ENCODE results near the gene RASAL1. TPM values are rescaled to one million over a fixed set of nuclear protein-coding genes. Genes with fewer than 3 reads are reported as not detected.

The RASAL1 gene
- total RNA-seq, 1 experiment from 2014 or later: 14.9 TPM

DNA sequence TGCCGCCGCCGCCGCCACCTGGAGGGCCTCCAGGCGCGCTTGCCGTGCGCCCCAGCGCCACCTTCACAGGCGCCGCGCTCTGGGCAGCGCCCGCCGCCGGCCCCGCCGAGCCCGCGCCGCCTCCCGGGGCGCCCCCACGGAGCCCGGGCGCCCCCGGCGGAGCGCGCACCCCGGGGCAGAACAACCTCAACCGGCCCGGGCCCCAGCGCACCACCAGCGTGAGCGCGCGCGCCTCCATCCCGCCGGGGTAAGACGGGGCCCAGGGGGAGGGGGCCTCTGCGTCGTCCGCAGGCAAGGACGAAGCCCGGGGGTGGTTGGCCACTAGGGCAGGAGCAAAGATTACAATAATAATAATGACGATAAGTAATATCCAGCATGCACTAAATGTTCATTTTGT is 57.7 kb downstream of the RASAL1 start:
- POLR2A ChIA-PET (ENCODE audit: unreplicated experiment): no interaction called here
- Histone ChIP-seq H4K20me1 (ENCODE audit: insufficient read depth) (no peaks in the 10 kb centered on the region), H3K79me2 (ENCODE audit: low read depth) (no peaks in the 10 kb centered on the region), H3F3A (ENCODE audit: insufficient read depth, low read depth) (no peaks in the 10 kb centered on the region), H3K27me3 (ENCODE audit: insufficient read depth, low read depth) (peaks cover 18% of the 10 kb centered on the region; the same call in 1 of the 2 replicates), H2AFZ (no peak overlapping the region), H3K4me1 (replicated peaks; ENCODE audit: insufficient read depth) (no peaks in the 10 kb centered on the region), H3K27ac (no peak overlapping the region), H3K36me3 (ENCODE audit: low read depth) (no peaks in the 10 kb centered on the region), H3K4me2 (no peak overlapping the region), H3K9me2 (ENCODE audit: insufficient read depth) (no peaks in the 10 kb centered on the region), H3K4me3 (no peak overlapping the region), H3K9me3 (ENCODE audit: insufficient read depth, low read depth) (no peaks in the 10 kb centered on the region)
- intact Hi-C loops (cut with micrococcal nuclease; ENCODE audit: unreplicated experiment): no loop called here
- no peak for DNase-seq
- CTCF ChIA-PET: no interaction called here
- no TSS peak for BruUV-seq (replicated peaks)
- TF ChIP-seq EZH2 (IDR thresholded peaks at IDR 0.05; ENCODE audit: low read depth): no peak
- no peak for TF ChIP-seq CTCF (conservative IDR thresholded peaks at IDR 0.05)

- no peak for DNase-seq
- H3K9me3 ChIP-seq (ENCODE audit: insufficient read depth, low read depth): no peaks in the 10 kb centered on the region
- CTCF ChIA-PET: no interaction called here
- H3K4me3 ChIP-seq: no peak overlapping the region
- intact Hi-C loops (cut with micrococcal nuclease; ENCODE audit: unreplicated experiment): no loop called here
- no peaks in the 10 kb centered on the region for H3K36me3 ChIP-seq (ENCODE audit: low read depth)
- H3K9me2 ChIP-seq (ENCODE audit: insufficient read depth): no peaks in the 10 kb centered on the region
- TF ChIP-seq CTCF (conservative IDR thresholded peaks at IDR 0.05) (no peak), EZH2 (IDR thresholded peaks at IDR 0.05; ENCODE audit: low read depth) (no peak)
- H4K20me1 ChIP-seq (ENCODE audit: insufficient read depth): no peaks in the 10 kb centered on the region
- no peaks in the 10 kb centered on the region for H3F3A ChIP-seq (ENCODE audit: insufficient read depth, low read depth)
- POLR2A ChIA-PET (ENCODE audit: unreplicated experiment): no interaction called here
- H3K79me2 ChIP-seq (ENCODE audit: low read depth): no peaks in the 10 kb centered on the region
- peaks cover 18% of the 10 kb centered on the region; the same call in 1 of the 2 replicates for H3K27me3 ChIP-seq (ENCODE audit: insufficient read depth, low read depth)
- H2AFZ ChIP-seq: no peak overlapping the region
- H3K27ac ChIP-seq: no peak overlapping the region
- no peaks in the 10 kb centered on the region for H3K4me1 ChIP-seq (replicated peaks; ENCODE audit: insufficient read depth)
- no TSS peak for BruUV-seq (replicated peaks)
- no peak overlapping the region for H3K4me2 ChIP-seq
These were observed 58.3 kb downstream of the RASAL1 start for GRCh38 chr12:113077057-113077858.

DNA sequence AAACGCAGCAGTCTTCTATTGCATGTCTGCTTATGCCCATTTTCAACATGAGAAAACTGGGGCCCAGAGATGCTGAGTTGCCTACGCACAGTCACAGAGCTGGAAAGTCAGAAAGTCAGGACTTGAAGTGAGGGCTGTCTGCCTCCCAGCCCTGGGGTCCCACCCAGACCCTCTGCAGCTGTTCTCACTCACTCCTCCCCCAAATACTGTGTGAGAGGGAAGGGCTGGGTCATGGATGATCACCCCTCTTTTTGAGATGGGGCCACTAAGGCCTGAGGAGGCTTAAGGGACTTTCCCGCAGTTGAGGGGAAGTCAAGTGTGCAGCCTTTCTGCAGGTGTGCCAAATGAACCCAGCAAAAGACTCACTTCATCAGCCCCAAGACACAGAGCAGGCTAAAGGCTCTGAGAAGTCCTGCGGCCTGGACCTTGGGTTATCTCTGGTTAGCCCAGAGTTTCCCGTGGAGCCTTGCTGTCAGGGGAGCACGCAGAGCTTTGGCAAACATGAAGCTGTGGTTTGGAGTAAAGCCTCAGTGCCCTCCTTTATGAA is 60.4 kb downstream of the RASAL1 start:
- Histone ChIP-seq H3K4me3 (no peak overlapping the region), H3K27ac (no peak overlapping the region), H3K79me2 (ENCODE audit: low read depth) (no peaks in the 10 kb centered on the region), H3K36me3 (ENCODE audit: low read depth) (no peaks in the 10 kb centered on the region), H3K9me2 (ENCODE audit: insufficient read depth) (no peaks in the 10 kb centered on the region), H3K4me2 (no peak overlapping the region), H3F3A (ENCODE audit: insufficient read depth, low read depth) (no peaks in the 10 kb centered on the region), H2AFZ (no peak overlapping the region), H3K9me3 (ENCODE audit: insufficient read depth, low read depth) (no peaks in the 10 kb centered on the region), H3K4me1 (replicated peaks; ENCODE audit: insufficient read depth) (no peaks in the 10 kb centered on the region), H3K27me3 (ENCODE audit: insufficient read depth, low read depth) (peaks cover 21% of the 10 kb centered on the region; the same call in 1 of the 2 replicates), H4K20me1 (ENCODE audit: insufficient read depth) (no peaks in the 10 kb centered on the region)
- TF ChIP-seq EZH2 (IDR thresholded peaks at IDR 0.05; ENCODE audit: low read depth) (no peak), CTCF (conservative IDR thresholded peaks at IDR 0.05) (no peak)
- no peak for DNase-seq
- intact Hi-C loops (cut with micrococcal nuclease; ENCODE audit: unreplicated experiment): no loop called here
- no TSS peak for BruUV-seq (replicated peaks)
- ChIA-PET CTCF (no interaction called here), POLR2A (ENCODE audit: unreplicated experiment) (no interaction called here)

Data from PC-9 (cell line).